ENCODE data around the gene GLTPD2.
"Not testable (repeated sequence)": the region's sequence is repeated elsewhere in the genome, so short reads cannot be mapped to it uniquely, and the experiment has no call there.

GLTPD2 gene

GRCh38 chr17:4816826-4817225 is 28.1 kb downstream of the GLTPD2 start:
- H3K27ac ChIP-seq: no peak overlapping the region
- TF ChIP-seq Cebpa-rat (IDR thresholded peaks at IDR 0.05): no peak
- 0 out of 20 replicates have a peak, but pooled peaks cover 0 to 2% (median 0%) of the 10 kb centered on the region in 10 experiments for H3K4me1 ChIP-seq
- 0 out of 22 replicates have a peak, but pooled peaks cover 0 to 7% (median 0%) of the 10 kb centered on the region in 11 experiments for H4K20me1 ChIP-seq
- H3K36me3 ChIP-seq: peaks cover 17 to 80% (median 33%) of the 10 kb centered on the region in 11 experiments; a peak in 21 of 22 replicates
- no peaks in the 10 kb centered on the region for H3K27me3 ChIP-seq
- no peak overlapping the region for H3K9ac ChIP-seq
- no peak overlapping the region for H3K4me2 ChIP-seq
- no peak overlapping the region for H3K4me3 ChIP-seq
- H3K9me3 ChIP-seq (replicated peaks in 1 of 11): no peaks in the 10 kb centered on the region

DNA sequence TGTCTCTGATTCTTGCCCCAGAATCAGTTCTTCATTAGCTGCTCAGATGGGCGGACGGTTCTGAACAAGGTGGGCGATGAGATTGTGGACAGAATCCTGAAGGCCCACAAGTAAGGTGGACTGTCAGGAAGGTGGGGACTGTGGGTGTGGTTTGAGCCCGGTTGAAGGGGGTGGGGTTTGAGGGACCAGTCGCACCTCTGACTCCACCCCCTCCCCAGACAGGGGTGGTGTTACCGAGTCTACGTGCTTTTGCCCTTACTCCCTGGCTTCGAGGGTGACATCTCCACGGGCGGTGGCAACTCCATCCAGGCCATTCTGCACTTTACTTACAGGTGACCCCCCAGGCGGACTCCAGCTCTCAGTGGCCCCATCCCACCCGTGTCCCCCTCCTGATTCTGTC is 29.5 kb downstream of the GLTPD2 start:
- Histone ChIP-seq H4K20me1 (peaks cover 0 to 9% (median 0%) of the 10 kb centered on the region in 11 experiments; a peak in 1 of 22 replicates), H3K27ac (no peak overlapping the region), H3K9ac (no peak overlapping the region), H3K4me2 (no peak overlapping the region), H3K36me3 (peaks cover 17 to 93% (median 39%) of the 10 kb centered on the region in 11 experiments; a peak in 21 of 22 replicates), H3K4me3 (no peak overlapping the region), H3K4me1 (no peaks in the 10 kb centered on the region), H3K9me3 (replicated peaks in 1 of 11) (no peaks in the 10 kb centered on the region), H3K27me3 (no peaks in the 10 kb centered on the region)
- TF ChIP-seq Cebpa-rat (IDR thresholded peaks at IDR 0.05): no peak

- no peak for TF ChIP-seq Cebpa-rat (IDR thresholded peaks at IDR 0.05)
- Histone ChIP-seq H3K4me2 (no peak overlapping the region), H3K27me3 (no peaks in the 10 kb centered on the region), H3K36me3 (peaks cover 0 to 60% (median 15%) of the 10 kb centered on the region in 11 experiments; a peak in 17 of 22 replicates), H3K4me3 (no peak overlapping the region), H3K4me1 (no peaks in the 10 kb centered on the region; a peak in 2 of 20 replicates), H3K9ac (no peak overlapping the region), H3K27ac (no peak overlapping the region; a peak in 1 of 22 replicates), H3K9me3 (replicated peaks in 1 of 11) (no peaks in the 10 kb centered on the region), H4K20me1 (peaks cover 0 to 9% (median 0%) of the 10 kb centered on the region in 11 experiments; a peak in 2 of 22 replicates)
Observed at GRCh38 chr17:4822835-4823234, 34.1 kb downstream of the GLTPD2 start.

- H3K36me3 ChIP-seq: peaks cover 0 to 54% (median 15%) of the 10 kb centered on the region in 11 experiments; a peak in 17 of 22 replicates
- H4K20me1 ChIP-seq: peaks cover 0 to 9% (median 0%) of the 10 kb centered on the region in 11 experiments; a peak in 2 of 22 replicates
- H3K9me3 ChIP-seq (replicated peaks in 1 of 11): no peaks in the 10 kb centered on the region
- H3K27me3 ChIP-seq: no peaks in the 10 kb centered on the region
- H3K4me3 ChIP-seq: no peak overlapping the region
- no peak overlapping the region; a peak in 1 of 22 replicates for H3K27ac ChIP-seq
- no peak for TF ChIP-seq Cebpa-rat (IDR thresholded peaks at IDR 0.05)
- no peaks in the 10 kb centered on the region; a peak in 2 of 20 replicates for H3K4me1 ChIP-seq
- H3K9ac ChIP-seq: no peak overlapping the region
- no peak overlapping the region for H3K4me2 ChIP-seq
Observed at GRCh38 chr17:4823373-4824089, 34.8 kb downstream of the GLTPD2 start.

- TF ChIP-seq Cebpa-rat (IDR thresholded peaks at IDR 0.05): no peak
- no peak overlapping the region for H3K4me3 ChIP-seq
Observed at GRCh38 chr17:4827399-4827798, 38.6 kb downstream of the GLTPD2 start.

GRCh38 chr17:4832829-4833177 is 44.0 kb downstream of the GLTPD2 start:
- H3K9ac ChIP-seq: peak overlapping the region; percentile 85 to 93 (median 88)
- H3K36me3 ChIP-seq: peaks cover 2 to 16% (median 5%) of the 10 kb centered on the region in 11 experiments; a peak in 11 of 22 replicates
- peak overlapping the region; percentile 83 to 99 (median 92) for H3K4me3 ChIP-seq
- not testable (repeated sequence) for H3K27me3 ChIP-seq; H3K9me3 ChIP-seq (replicated peaks in 1 of 11)
- H4K20me1 ChIP-seq: peaks cover 32 to 41% (median 37%) of the 10 kb centered on the region in 11 experiments; a peak in 19 of 22 replicates
- peak overlapping the region; percentile 80 to 100 (median 98); a peak in 20 of 22 replicates for H3K4me2 ChIP-seq
- H3K4me1 ChIP-seq: peaks cover 26 to 29% (median 27%) of the 10 kb centered on the region in 10 experiments
- H3K27ac ChIP-seq: peak overlapping the region; percentile 75 to 89 (median 82); a peak in 20 of 22 replicates

More at GRCh38 chr17:4827399-4827798, 38.6 kb downstream of the GLTPD2 start:
- peaks cover 0 to 9% (median 0%) of the 10 kb centered on the region in 11 experiments; a peak in 2 of 22 replicates for H4K20me1 ChIP-seq
- H3K9ac ChIP-seq: no peak overlapping the region; a peak in 1 of 22 replicates
- peaks cover 0 to 16% (median 12%) of the 10 kb centered on the region in 11 experiments; a peak in 12 of 22 replicates for H3K36me3 ChIP-seq
- no peak overlapping the region for H3K27ac ChIP-seq
- H3K9me3 ChIP-seq (replicated peaks in 1 of 11): no peaks in the 10 kb centered on the region
- no peaks in the 10 kb centered on the region for H3K27me3 ChIP-seq
- no peaks in the 10 kb centered on the region; a peak in 2 of 20 replicates for H3K4me1 ChIP-seq
- H3K4me2 ChIP-seq: no peak overlapping the region

DNA sequence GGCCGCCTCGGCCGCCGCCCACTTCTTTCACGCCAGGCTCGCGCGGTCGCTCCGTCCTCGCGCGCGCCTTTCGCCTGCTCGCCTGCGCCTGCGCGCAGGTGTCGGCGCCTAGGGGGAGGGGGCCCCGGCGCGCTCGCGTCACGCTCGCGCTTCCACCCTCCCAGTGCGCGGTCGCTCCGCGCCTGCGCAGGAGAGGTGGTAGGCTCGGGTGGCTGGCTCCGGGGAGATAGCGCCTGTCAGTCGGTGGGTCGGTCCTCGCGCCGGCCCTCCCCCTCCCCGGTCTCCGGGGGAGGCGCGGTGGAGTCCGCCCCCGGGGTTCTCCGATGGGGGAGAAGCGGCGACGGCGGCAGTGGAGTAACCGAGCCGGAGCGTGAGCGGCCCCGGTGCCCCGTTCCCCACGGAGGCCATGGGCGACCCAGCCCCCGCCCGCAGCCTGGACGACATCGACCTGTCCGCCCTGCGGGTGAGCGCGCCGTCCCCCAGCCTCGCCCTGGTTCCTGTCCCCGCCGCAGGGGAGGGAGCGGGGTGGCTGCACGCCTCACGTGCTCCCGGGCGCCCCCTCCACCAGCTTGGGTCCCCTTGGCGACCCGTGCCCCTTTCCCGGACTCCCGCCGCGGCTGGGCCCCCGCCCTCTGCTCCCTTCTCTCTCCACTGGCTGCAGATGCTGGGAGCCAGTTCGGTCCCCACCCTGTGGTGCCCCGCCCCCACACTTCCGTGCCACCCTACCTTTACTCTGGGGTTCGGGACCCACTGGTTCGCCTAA is 44.6 kb downstream of the GLTPD2 start, which contains the start of gene MINK1:
Gene MINK1 (plus strand): TSS at position 163 of the 763 bp plus-strand sequence. CDS start 244 bp downstream, at position 407.
- H3K9me3 ChIP-seq (replicated peaks in 1 of 11): no peaks in the 10 kb centered on the region
- H3K27me3 ChIP-seq: no peaks in the 10 kb centered on the region
- TF ChIP-seq Cebpa-rat (IDR thresholded peaks at IDR 0.05): no peak
- peaks cover 37 to 46% (median 42%) of the 10 kb centered on the region in 11 experiments; a peak in 19 of 22 replicates for H4K20me1 ChIP-seq
- peak within 1 kb of the TSS; percentile 80 to 100 (median 98) for H3K4me2 ChIP-seq
- H3K9ac ChIP-seq: peak within 1 kb of the TSS; percentile 85 to 93 (median 88)
- H3K4me3 ChIP-seq: peak within 1 kb of the TSS; percentile 83 to 99 (median 92)
- H3K27ac ChIP-seq: peak within 1 kb of the TSS; percentile 75 to 89 (median 82)
- H3K36me3 ChIP-seq: peaks cover 6 to 22% (median 10%) of the 10 kb centered on the region in 11 experiments; a peak in 14 of 22 replicates
- H3K4me1 ChIP-seq: peaks cover 26 to 34% (median 28%) of the 10 kb centered on the region in 10 experiments

DNA sequence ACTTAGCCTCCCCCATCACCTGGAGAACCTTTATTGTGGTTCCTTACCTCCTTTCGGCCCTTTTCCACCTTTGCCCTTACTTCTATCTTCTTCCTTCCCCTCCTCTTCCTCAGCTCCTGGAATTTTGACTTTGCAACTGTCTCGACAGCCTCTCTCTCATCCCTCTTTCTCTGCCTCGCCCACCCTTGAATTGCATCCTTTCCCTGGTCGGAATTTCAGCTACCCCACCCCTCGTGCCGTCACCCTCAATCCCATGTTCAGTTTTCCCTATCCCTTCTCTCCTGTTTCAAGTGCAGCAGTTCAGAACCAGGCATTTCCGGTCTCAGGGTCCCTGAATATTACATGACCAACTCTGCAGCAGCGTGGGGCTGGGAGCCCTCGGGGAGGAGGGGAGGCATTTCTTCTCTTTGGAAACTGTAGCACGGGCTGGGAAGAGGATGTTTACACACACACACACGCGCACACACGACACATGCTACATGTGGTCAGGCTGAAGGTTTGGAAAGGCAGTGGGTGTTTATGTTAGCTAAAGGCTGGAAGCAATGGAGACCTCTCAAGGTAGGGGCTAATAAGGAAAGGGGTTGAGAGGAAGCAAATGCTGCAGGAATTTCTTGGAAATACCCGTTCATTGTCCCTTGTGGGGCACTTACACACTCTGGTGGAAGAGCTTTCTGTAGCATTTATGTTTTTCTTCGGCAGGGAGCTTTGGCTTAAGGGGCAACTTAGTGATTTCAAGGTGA is 45.3 kb downstream of the GLTPD2 start:
- Histone ChIP-seq H3K36me3 (peaks cover 6 to 26% (median 13%) of the 10 kb centered on the region in 11 experiments; a peak in 14 of 22 replicates), H3K9me3 (replicated peaks in 1 of 11) (no peaks in the 10 kb centered on the region), H3K27me3 (no peaks in the 10 kb centered on the region), H4K20me1 (peaks cover 37 to 52% (median 48%) of the 10 kb centered on the region in 11 experiments; a peak in 19 of 22 replicates), H3K4me2 (peak overlapping the region; percentile 80 to 100 (median 98)), H3K4me1 (peaks cover 26 to 36% (median 28%) of the 10 kb centered on the region in 10 experiments), H3K27ac (peak overlapping the region; percentile 75 to 89 (median 82); a peak in 21 of 22 replicates), H3K4me3 (peak overlapping the region; percentile 83 to 99 (median 92)), H3K9ac (peak overlapping the region; percentile 85 to 93 (median 88))
- no peak for TF ChIP-seq Cebpa-rat (IDR thresholded peaks at IDR 0.05)
